Upper lobe of right lung (tissue), 1 donor: ENCODE results near the gene C1QL3. TPM values are rescaled to one million over a fixed set of nuclear protein-coding genes. Genes with fewer than 3 reads are reported as not detected.

Experiments
- ATAC-seq: fragments of 200-7000 bp; cut with Tn5 transposase; one replicate; pipeline ENCODE4 v1.9.1; 2020; ENCODE audit warnings: mild to moderate bottlenecking, moderate library complexity
- DNase-seq: peaks from one replicate; pipeline ENCODE4 v3.0.0-alpha.2; 2020
- H3K27ac ChIP-seq: fragments of 200-600 bp; one replicate; pipeline ENCODE4 v1.8.0; 2022
- H3K27me3 ChIP-seq: fragments of 200-600 bp; one replicate; pipeline ENCODE4 v1.8.0; 2022; ENCODE audit warnings: mild to moderate bottlenecking
- H3K36me3 ChIP-seq: fragments of 200-600 bp; one replicate; pipeline ENCODE4 v1.8.0; 2022
- H3K4me1 ChIP-seq: fragments of 200-600 bp; one replicate; pipeline ENCODE4 v1.8.0; 2022
- H3K4me3 ChIP-seq: fragments of 200-600 bp; one replicate; pipeline ENCODE4 v1.8.0; 2022; ENCODE audit warnings: mild to moderate bottlenecking
- H3K9me3 ChIP-seq: fragments of 200-600 bp; one replicate; pipeline ENCODE4 v1.8.0; 2022
- CTCF ChIP-seq: fragments of 200-600 bp; IDR thresholded peaks from one replicate; pipeline ENCODE4 v1.8.0; 2022; ENCODE audit warnings: antibody characterized with exemption
- intact Hi-C: fragments of 100-400 bp; cut with DNase I; formaldehyde crosslinking; loops from one replicate; pipeline ENCODE4 v1.11.0; 2022
- total RNA-seq: library from RNA; stranded (reverse); fragmentation: NEBNext Ultra II Directional; extraction: Animal tissue kit (Norgen Biotek cat#: 25700); gene quantifications from one replicate; pipeline ENCODE4 v1.2.1, GENCODE V29; 2021
- donor health status: DM: no; HTN: yes; CAD: no; lungs with severe emphysema.

The C1QL3 gene
- total RNA-seq, 1 donor from 2014 or later, result not detected

- no peak for DNase-seq
- no peak for TF ChIP-seq CTCF
- H3K36me3 ChIP-seq, result no peaks in the 10 kb centered on the region
- intact Hi-C loops, result no loop called here
- H3K9me3 ChIP-seq, result no peaks in the 10 kb centered on the region
- ATAC-seq, result no peak
- H3K27ac ChIP-seq, result no peak overlapping the region
- H3K27me3 ChIP-seq, result no peaks in the 10 kb centered on the region
- H3K4me3 ChIP-seq, result no peak overlapping the region
- no peaks in the 10 kb centered on the region for H3K4me1 ChIP-seq
Measured at GRCh38 chr10:16529853-16530252, 8.2 kb upstream of the C1QL3 start.

GRCh38 chr10:16527452-16527851 lies 5.8 kb upstream of the C1QL3 start:
- no peak for DNase-seq
- no peaks in the 10 kb centered on the region for H3K9me3 ChIP-seq
- H3K4me1 ChIP-seq, result no peaks in the 10 kb centered on the region
- no peaks in the 10 kb centered on the region for H3K27me3 ChIP-seq
- TF ChIP-seq CTCF, result no peak
- no peak overlapping the region for H3K27ac ChIP-seq
- no peaks in the 10 kb centered on the region for H3K36me3 ChIP-seq
- H3K4me3 ChIP-seq, result no peak overlapping the region
- intact Hi-C loops, result no loop called here
- ATAC-seq, result no peak

GRCh38 chr10:16520900-16521299 lies 779 bp downstream of the C1QL3 start:
- no peak overlapping the region for H3K27ac ChIP-seq
- H3K36me3 ChIP-seq, result no peaks in the 10 kb centered on the region
- ATAC-seq (peak; percentile 50), DNase-seq (peak; percentile 70)
- peak; percentile 16 for TF ChIP-seq CTCF
- H3K9me3 ChIP-seq, result no peaks in the 10 kb centered on the region
- peak overlapping the region; percentile 45 for H3K4me3 ChIP-seq
- H3K4me1 ChIP-seq, result peaks cover 17% of the 10 kb centered on the region
- intact Hi-C loops, result no loop called here
- H3K27me3 ChIP-seq, result peaks cover 33% of the 10 kb centered on the region

- peaks cover 17% of the 10 kb centered on the region for H3K4me1 ChIP-seq
- H3K36me3 ChIP-seq, result no peaks in the 10 kb centered on the region
- H3K9me3 ChIP-seq, result no peaks in the 10 kb centered on the region
- DNase-seq (no peak), ATAC-seq (peak; percentile 41)
- TF ChIP-seq CTCF, result no peak
- H3K4me3 ChIP-seq, result peak overlapping the region; percentile 45
- no peak overlapping the region for H3K27ac ChIP-seq
- intact Hi-C loops, result no loop called here
- H3K27me3 ChIP-seq, result peaks cover 33% of the 10 kb centered on the region
Measured at GRCh38 chr10:16519908-16520861, 1.5 kb downstream of the C1QL3 start.

GRCh38 chr10:16519250-16519907 lies 2.3 kb downstream of the C1QL3 start:
- intact Hi-C loops, result no loop called here
- no peak for TF ChIP-seq CTCF
- no peak for ATAC-seq
- peaks cover 17% of the 10 kb centered on the region for H3K4me1 ChIP-seq
- H3K4me3 ChIP-seq, result no peak overlapping the region
- H3K9me3 ChIP-seq, result no peaks in the 10 kb centered on the region
- H3K27me3 ChIP-seq, result peaks cover 33% of the 10 kb centered on the region
- H3K36me3 ChIP-seq, result no peaks in the 10 kb centered on the region
- H3K27ac ChIP-seq, result no peak overlapping the region
- no peak for DNase-seq
